H1 (cell line): ENCODE results near the gene KLHL21. TPM values are rescaled to one million over a fixed set of nuclear protein-coding genes. Genes with fewer than 3 reads are reported as not detected.

Source experiments
- MAFK ChIP-seq: IDR thresholded peaks from 2 replicates; pipeline ENCODE4 v1.6.1; 2012; ENCODE audit warnings: low read depth, mild to moderate bottlenecking, improper control_type of control experiment, low read length
- SIN3A ChIP-seq, 2 experiments: IDR thresholded peaks in 1 of 2; conservative IDR thresholded peaks in 1 of 2; 2 replicates each; pipeline ENCODE4 v1.6.1; 2011 to 2012; ENCODE audit warnings: low read length in 2 of 2, improper control_type of control experiment in 1 of 2, low read depth in 1 of 2, mild to moderate bottlenecking in 1 of 2
- SUZ12 ChIP-seq: fragments of 200-600 bp; sonication (generic); IDR thresholded peaks from 2 replicates; pipeline ENCODE4 v1.6.1; 2012; ENCODE audit warnings: mild to moderate bottlenecking, inconsistent platforms, low read length, moderate library complexity, mixed read lengths
- polyA plus RNA-seq, 7 experiments: library from polyadenylated mRNA; depleted of rRNA in 3 of 7; stranded (reverse) in 5 of 7; unstranded in 2 of 7; fragments of >200 nt in 5 of 7; fragments of 200-250 nt in 2 of 7; gene quantifications; 1 replicate in 5 of 7; 2 replicates in 1 of 7; 4 replicates in 1 of 7; pipeline versions ENCODE4 v1.2.1 to v1.2.3, GENCODE V29; 2011 to 2013; ENCODE audit warnings: missing spikeins in 2 of 7, mixed read lengths in 2 of 7
- total RNA-seq: library from RNA; stranded (reverse); fragmentation: NEBNext Ultra II Directional; extraction: Animal tissue kit (Norgen Biotek cat#: 25700); gene quantifications from 2 replicates; pipeline ENCODE4 v1.2.1, GENCODE V29; 2021
- TF ChIP-seq, protein P1 (sequence below), 3 experiments: IDR thresholded peaks; 1 replicate in 2 of 3; 2 replicates in 1 of 3; pipeline versions ENCODE4 v1.5.1 to v1.6.1; 2011; ENCODE audit warnings: low read length in 3 of 3, mild to moderate bottlenecking in 3 of 3, inconsistent platforms in 2 of 3, low read depth in 1 of 3, moderate library complexity in 1 of 3; ENCODE audit not compliant: insufficient read depth in 1 of 3; ENCODE audit errors: control extremely low read depth in 1 of 3

KLHL21 gene
- total and polyA plus RNA-seq, 2 of the 8 experiments (the other 6 are each of a cell fraction or from before 2014, with no cell fraction given) = 11.9 to 22.3 TPM

GRCh38 chr1:6593810-6594209, 8.9 kb downstream of the KLHL21 start (continued):
- TF ChIP-seq, protein P1, sequence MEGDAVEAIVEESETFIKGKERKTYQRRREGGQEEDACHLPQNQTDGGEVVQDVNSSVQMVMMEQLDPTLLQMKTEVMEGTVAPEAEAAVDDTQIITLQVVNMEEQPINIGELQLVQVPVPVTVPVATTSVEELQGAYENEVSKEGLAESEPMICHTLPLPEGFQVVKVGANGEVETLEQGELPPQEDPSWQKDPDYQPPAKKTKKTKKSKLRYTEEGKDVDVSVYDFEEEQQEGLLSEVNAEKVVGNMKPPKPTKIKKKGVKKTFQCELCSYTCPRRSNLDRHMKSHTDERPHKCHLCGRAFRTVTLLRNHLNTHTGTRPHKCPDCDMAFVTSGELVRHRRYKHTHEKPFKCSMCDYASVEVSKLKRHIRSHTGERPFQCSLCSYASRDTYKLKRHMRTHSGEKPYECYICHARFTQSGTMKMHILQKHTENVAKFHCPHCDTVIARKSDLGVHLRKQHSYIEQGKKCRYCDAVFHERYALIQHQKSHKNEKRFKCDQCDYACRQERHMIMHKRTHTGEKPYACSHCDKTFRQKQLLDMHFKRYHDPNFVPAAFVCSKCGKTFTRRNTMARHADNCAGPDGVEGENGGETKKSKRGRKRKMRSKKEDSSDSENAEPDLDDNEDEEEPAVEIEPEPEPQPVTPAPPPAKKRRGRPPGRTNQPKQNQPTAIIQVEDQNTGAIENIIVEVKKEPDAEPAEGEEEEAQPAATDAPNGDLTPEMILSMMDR (IDR thresholded peaks at IDR 0.05; ENCODE audit: control extremely low read depth in 1 of 3, insufficient read depth in 1 of 3, low read depth in 1 of 3, low read length in 3 of 3) = no peak
- TF ChIP-seq MAFK (no peak), SUZ12 (no peak), SIN3A (conservative IDR thresholded peaks at IDR 0.05 in 1 of 2, IDR thresholded peaks at IDR 0.05 in 1 of 2; ENCODE audit: low read depth in 1 of 2, low read length in 2 of 2) (no peak)
- TF ChIP-seq, all 59 proteins: peak for 0
